ENCODE measurements around the gene BMPER.

Gene BMPER

DNA sequence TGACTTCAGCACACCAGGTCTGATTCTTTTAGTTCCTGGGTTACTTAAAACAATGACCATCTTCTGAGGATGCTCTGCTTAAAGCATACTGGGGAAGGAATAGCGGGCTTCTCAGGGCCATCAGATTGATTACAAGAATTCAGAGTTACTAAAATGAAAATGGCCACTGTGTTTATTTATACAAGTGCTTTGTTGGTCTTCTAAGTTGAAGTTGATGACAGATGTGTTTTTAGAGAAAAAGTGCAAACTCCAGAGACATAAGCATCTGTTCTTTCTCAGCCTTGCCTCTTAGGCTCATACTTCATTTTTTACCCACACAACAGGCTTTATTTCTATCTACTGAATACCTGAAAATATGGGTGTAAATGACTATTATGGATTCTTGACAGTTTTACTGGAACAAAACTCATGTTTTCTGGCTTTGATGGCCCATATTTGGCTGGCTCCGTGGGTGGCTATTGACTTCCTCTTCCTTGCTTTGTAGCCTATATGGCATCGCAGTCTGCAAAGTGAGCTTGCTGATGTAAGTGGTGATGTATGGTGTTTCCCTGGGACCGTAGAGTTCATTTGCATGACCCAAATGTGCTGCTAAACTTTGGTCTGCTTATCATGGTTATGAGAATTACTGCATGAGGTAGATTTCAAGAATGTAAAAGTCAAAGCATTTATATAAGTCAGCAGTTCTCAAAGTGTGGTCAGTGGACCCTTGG, 121.3 kb downstream of the BMPER start:
- no peak for DNase-seq (ENCODE audit: low read depth)

DNA sequence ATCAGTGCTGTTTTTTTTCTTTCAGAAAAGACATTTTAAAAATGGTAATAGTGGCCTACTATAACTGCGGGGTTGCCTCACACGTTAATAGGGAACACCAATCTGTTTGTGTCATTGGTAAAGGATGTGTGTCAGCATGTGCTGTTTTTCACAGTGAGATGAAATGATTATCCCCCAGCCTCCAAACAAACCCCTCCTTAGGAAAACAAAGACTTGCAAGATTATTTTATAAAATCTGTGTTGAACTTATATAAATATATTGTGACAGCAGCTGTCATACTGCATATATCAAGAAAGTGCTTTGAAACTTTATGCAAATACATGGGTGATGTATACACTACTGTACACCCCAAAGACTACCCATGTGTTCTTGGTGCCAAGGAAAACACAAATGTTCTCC, 125.8 kb downstream of the BMPER start:
- DNase-seq (ENCODE audit: low read depth) = no peak

DNA sequence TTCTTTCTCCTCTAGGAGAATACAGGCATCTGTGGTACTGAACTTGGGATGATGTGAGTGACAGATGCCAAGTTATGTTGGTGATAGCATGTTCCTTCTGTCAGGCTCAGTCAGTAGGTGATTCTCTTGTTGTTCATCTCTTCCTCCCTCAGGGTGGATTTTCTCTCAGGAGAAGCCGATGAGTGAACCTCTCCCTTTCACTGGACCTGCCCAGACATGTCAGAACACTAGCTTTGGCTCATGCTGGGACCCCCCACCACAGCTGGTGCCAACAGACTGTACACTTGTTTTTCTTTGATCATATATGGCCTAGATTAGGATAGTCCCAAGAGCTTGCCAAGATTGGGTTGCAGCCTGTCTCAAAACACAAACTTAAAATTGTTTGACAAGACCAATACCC, 129.4 kb downstream of the BMPER start:
- DNase-seq (ENCODE audit: low read depth) = no peak

DNA sequence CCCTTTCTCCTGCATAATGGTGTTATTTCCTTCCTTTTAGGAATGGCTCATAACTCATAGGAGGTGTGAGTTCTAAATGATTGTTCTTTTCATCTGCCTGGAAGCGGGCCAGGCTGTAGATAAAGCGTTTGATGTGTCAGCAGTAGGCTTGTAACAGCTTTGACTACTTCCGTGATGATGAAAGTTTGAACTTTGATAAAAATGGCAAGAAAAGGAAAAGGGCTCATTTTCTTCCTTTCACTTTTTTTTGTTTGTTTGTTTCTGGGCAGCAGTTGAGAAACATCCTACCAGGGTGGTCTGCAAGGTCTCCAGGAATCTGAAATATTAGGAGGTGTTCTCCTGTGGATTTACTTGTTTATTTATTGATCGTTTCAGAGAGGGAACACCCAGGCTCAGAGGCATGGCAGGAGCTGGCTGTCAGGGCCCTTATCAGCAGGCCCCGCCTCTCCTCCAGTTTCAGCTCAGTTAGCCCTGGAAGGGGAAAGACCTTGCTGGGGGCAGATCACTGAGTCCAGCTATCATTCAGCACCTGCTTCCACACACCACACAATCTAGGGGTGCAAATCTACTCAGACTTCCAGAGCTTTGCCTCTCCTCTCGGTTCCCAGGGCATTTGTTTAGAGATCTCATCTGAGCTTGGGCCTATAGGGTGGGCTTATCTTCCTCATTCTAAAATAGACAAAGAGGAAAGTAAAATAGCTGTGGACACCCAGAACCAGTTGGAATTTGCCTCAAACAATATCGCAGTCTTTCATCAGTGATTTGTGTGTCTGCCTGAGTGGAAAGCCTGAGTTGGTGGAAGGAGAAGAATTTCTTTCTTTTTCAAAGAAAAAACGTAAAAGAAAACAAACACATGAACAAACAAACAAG, 130.9 kb downstream of the BMPER start:
- DNase-seq (ENCODE audit: low read depth) = no peak

DNA sequence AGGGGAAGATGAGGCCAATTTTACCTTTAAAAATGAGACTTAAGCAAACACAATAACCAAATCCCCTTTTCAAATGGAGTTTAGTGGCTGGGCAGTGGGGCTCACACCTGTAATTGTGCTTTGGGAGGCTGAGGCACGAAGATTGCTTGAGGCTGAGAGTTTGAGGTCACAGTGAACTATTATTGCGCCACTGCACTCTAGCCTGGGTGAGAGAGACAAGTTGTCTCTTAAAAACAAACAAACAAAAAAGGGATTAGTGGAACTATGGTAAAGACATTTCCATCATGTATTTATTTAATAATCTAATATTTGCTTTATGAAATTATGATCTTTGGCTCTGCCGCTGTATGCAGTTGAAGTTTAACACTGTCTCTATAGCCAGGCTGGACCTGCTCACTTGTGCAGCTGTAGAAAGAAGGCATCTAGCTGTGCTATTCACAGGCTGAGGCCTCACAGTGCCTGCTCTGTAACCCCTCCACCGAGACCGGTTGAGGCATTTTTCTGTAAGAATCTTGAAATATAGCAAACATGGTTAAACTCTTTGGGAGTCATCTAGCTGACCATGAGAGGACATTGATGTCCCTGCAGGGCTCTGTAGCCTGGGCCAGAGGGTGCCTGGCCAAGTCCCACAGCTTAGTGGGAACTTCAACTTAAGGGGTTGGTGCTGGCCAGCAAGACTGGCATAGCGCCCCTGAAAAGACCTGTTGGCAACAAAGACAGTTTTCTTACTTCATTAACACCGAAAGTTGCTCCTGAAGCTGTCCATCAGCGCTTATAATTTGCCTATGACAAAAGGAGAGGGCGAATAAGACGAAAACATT, 131.8 kb downstream of the BMPER start:
- no peak for DNase-seq (ENCODE audit: low read depth)

DNA sequence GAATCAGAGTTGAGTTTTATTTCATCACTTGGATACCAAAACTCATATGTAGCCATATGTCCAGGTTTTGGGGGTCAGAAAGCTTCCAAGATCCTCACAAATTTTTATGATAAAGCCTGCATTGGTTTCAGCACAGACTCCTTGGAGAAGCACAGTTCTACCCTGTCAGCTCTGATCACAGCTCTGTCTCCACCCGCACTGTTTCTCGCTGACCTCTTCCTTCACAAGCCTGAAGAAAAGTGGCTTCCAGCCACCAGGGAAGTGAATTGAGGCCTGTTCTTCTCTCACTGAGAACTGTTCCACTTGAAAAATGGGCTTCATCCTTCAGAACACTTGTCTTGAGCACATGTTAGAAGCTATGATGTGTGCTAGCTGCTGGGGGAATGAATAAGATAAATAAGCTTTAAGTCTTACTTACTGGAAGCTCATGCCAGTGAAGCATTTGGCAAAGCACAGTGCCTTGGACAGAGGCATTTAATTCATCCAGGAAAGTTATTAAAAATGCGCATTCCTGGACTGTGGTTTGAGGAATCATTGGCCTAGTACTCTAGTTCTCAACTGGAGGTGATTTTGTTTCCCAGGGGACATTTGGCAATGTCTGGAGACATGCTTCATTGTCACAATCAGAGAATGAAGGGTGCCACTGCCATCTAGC, 133.6 kb downstream of the BMPER start:
- DNase-seq (ENCODE audit: low read depth) = no peak

DNA sequence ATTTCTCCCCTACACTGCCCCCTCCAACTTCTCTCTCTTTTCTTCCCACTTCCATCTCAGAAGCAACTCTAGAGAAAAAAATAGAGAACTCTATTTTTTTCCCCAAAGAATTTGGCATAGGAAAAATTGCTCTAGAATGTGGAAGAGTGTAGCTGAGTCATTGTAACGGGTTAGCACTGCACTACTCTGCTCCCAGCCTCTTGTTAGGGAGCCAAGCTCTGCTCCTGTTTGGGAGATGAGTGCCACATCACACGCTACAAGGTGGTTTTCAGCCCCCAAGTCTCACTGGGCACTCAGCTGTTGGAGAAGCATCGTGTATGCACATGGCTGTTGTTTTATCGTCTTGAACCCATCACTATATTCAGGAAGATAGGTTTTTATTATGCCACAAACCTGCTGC, 136.4 kb downstream of the BMPER start:
- DNase-seq (ENCODE audit: low read depth) = no peak

DNA sequence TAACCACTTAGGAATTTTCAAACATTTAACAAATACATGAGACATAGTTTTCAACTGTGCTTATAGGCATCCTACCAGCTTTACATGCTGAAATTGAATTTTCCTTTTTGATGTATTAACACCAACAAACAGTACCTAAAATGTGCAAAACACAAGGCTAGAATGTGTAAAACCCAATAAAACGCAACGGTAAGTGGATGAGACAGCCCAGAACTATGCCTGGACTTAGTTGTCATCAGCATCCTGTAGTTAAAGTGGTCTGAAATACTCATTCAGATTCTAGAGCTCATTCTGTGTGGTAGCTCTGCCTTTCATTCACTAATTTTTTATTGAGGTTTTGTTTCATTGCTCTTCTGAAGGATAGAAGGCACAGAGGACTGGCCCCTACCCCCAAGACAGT, 137.1 kb downstream of the BMPER start:
- DNase-seq (ENCODE audit: low read depth) = no peak

DNA sequence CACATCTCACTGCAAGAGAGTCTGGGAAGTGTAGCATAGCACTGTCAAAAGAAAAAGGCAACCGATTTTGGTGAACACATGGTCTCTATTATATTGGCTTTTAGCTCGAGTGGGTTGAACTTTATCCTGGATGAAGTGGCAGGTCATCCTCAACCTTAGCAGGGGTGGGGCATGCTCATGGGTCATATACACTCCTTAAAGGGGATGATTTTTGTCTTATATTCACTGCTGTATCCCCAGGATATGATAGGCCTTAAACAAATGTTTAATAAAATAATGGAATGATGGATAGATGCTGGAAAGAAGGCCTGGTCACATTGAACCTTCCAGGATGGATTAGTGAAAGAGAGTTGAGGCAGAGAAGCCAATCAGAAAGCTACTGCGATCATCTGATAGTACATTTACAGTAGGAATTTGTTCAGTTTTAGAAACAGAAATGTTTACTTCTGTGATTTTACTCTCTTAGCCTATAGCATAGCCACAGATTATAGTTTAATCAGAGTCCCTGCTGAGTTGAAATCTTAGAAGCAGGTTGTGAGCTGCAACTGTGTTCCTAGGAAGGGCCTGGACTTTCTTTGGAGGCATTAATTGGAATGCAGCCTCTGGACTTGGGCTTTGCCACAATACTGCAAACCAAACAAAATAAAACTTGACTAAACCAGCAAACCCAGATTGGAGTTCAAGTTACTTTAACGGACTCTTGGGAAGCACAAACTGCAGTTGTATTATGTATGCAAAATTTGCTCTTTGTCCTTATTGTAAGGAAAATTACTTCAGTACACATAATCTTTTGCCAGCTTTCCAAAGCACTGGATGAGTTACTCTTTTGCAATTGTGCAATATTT, 138.3 kb downstream of the BMPER start:
- no peak for DNase-seq (ENCODE audit: low read depth)

DNA sequence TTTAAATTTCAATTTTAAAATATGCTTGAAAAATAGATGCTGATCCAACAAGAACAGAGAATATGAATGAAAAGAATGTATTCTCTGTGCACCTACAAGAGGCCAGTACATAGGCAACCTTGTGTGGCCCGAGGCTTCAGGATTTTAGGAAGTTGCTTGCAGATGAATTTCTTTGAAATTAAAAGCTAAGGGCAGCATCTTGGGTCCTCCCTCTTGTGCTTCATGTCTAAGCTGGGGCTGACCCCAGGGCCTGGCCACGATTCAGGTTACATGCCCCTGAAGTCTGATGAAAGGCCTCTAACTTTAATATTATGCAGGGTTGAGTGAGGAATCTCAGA, 138.9 kb downstream of the BMPER start:
- DNase-seq (ENCODE audit: low read depth) = no peak

DNA sequence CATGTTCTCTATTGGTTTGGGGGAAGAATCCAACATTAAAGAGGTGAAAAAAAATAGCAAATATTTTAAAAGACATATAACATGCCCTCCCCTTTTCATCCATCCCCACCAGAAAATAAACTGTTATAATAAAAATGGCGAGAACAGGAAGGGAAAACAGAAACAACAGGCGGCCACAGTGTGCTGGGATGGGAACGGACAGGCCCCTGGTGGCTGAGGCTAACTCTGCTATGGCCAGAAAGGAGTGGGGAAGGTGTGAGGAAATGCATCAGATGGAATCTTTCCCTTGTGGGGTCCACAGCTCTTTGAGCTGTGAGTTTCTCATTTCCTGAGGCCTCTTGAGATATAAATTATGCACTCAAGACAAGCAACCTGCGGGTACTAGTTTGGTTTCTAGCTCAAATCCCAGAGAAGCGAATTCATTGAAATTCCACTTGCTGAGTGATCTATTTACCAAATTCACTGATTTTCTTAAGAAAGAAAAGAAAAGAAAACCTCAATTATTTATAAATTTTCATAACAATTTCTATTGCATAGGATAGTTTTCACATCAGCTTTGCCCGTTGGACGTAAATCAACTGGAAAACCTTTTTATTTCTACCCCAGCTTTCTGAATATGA, 139.5 kb downstream of the BMPER start:
- no peak for DNase-seq (ENCODE audit: low read depth)

DNA sequence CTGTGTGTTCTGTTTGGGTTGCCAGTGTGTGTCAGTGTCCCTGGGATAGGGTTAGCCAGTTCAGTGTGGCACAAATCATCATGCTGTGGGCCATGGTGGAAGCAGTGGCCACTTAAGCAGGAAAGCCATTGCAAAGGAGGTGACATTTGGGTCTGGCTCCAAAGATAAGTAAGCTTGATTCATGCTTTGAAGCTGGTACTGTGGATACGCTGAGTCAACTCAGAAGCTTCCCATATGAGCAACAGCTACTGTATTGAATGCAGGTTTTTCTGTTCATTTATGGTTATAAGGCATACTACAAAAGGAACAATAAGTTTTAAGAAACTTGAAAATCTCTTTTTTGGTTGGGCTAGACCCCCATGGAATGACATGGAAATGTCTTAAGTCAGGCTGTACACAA, 143.1 kb downstream of the BMPER start:
- DNase-seq (ENCODE audit: low read depth) = no peak

DNA sequence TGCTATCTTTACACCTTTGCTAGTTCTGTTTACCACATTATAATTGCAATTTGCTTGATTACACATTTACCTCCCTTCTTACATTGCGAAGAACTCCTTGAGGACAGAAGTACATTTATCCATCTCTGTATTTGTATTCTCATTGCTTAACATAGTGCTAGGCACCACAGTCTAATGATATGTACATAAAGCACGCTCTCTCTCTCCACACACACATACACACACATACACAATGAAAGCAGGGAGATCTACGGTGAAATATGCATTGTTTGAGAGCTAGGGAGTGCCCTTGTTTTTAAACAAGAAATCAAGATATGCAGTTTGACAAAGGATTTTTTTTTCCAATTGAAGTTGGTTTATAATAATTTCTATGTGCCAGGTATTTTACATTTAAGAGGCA, 148.7 kb downstream of the BMPER start:
- DNase-seq (ENCODE audit: low read depth) = no peak

DNA sequence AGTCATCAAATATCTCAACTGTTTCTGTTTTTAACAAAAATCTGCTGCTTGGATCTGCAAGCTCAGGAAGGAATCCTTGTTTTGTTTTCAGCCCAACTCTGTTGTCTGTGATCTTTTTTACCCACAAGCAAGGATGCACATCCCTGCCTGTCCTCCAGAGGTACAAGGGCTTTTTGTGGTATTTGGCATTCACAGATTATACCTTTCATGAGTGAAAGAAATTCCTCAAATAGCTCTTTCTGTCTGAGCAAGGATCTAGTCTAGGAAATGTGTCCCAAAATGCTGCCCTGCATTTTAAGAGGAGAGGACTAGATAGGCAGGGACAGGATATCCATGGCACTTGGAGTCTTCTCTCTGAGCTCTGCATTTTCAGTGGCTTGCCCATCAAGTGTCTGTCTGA, 151.8 kb downstream of the BMPER start:
- no peak for DNase-seq (ENCODE audit: low read depth)

DNA sequence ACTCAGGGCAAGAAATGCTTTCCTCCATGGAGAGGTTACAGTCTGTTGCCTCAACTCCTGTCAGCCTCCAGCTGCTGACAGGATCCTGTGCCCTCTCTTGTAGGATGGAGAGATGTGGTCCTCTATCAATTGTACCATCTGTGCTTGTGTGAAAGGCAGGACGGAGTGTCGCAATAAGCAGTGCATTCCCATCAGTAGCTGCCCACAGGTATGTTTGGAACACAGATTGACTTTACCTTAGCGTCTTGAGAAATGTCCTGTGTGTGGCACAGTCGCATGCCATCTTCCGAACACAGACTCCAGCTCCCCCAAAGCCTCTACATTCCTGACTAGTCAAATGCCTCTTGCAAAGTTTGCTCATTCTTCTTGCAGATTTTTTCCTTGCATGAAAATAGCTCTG, 152.6 kb downstream of the BMPER start:
- DNase-seq (ENCODE audit: low read depth) = no peak

DNA sequence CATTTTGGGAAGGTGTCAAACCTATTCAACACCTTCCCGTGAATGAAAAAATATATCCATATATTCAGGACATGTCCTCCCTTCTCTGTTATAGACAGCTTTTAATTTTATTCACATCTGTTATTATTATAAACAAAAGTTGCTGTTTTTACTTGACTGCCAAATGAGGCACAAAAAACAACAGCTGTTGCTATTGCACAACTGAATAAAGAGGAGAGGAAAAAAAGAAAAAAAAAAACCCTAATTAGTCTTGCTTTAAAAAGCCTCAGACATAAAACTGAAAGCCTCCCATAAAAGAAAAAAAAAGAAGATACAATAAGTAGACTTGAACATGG, 153.4 kb downstream of the BMPER start:
- no peak for DNase-seq (ENCODE audit: low read depth)

DNA sequence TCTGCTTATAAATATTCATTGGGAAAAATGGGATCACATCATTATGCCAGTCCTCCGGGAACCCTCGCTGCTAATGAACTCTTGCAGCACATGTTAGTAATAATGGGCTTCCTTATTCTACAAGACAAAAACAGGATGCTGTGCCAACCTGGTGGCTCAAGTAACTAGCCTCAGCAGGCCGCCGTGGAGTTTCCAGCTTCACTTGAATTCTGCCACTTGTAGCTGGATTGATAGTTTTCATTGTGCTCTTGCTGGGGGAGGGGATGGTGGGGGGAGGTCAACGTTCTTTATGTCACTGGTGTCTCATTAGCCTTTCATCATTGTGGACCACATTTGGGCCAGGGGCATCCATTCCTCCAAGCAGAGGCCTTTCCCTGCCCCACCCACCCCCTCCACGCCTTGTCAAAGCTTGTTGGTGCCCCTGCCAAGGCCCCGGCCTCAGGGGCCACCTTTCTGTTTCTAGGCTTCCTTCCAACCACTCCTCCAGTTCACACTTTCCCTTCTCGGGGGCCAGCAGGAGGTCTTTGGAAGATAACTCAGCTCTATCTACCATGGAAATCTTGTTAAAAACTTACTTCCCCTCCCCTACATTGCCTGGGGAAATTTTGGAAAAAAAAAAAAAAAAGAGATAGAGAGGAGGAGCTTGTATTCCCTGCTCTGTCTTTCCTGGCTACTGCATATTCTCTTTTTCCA, 153.9 kb downstream of the BMPER start:
- DNase-seq (ENCODE audit: low read depth) = no peak

DNA sequence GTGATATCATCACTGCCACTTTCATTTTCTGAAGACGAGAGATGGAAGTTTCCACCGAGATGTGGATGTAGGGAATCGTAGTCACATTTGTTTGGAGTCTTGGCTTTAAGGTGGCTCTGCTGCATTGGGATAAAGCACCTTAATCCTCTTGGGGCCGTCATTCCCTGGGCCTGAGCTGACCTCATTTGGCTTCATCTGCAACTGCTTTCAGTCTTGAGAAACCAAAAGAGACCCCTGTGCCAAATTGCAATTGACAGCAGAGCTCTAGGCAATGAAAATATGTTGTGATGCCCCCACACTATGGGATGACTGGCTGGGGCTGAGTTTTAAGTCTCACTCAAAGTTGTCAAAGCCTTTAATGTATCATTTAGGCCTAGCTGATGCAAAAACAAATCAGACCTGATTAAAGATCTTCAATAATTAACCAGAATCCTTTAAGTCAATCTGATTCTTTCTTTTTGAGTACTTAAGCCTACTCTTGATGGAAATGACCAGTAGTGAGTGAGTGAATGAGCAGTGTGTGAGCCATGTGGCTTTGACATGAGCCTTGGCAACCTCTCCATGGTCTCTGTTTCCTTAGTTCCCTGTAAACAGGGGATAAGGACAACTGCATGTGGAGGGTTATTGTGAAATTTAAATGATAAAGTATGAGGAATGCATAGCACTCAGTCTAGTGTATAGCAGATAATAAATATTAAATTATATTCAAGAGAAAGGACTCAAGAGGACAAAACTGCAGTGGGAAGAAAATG, 155.0 kb downstream of the BMPER start:
- DNase-seq (ENCODE audit: low read depth) = no peak

DNA sequence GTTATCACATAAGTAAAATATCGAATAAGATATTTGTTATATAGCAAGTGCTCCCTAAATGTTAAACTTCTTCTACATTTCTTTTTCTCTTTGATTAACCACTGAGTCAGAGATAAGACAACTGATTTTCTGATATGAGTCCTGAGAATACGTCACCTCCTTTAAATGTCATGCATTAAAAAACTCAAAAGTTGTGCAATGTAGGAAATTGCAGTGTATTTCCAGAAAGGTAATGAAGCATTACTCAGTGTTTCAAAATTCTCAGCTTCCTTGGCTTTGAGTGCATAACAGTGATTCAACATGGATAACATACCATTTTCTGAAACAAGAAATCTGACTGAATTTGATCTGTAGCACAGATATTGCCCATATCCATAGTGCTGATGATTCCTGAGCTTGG, 155.8 kb downstream of the BMPER start:
- no peak for DNase-seq (ENCODE audit: low read depth)

DNA sequence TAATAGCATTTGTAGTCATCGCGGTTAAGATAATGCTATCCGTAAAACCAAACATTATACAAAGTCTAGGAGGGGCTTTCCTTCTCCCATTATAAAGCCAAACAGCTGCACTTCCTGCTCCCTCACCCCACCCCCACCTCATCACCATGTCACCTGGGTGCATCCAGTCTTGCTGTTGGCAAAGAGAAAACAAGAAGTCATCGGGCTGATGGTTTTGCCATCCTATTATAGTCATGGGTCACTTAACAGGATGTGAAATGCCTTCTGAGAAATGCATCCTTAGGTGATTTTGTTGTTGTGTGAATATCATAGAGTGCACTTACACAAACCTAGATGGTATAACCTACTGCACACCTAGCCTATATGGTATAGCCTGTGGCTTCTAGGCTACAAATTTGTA, 157.0 kb downstream of the BMPER start:
- DNase-seq (ENCODE audit: low read depth) = no peak
